PC-3 (cell line): Measurements from ENCODE around the gene NEFH. TPM values are rescaled to one million over a fixed set of nuclear protein-coding genes. Genes with fewer than 3 reads are reported as not detected.

ENCODE experiments used
- ATAC-seq: fragments of 200-7000 bp; cut with Tn5 transposase; 2 replicates; pipeline ENCODE4 v1.9.1; 2020; ENCODE audit warnings: mild to moderate bottlenecking, moderate library complexity
- BruUV-seq: library from RNA; stranded (reverse); fragments of 400-500 nt; replicated peaks from 2 replicates; lab custom pipeline; 2021; lab: Mats Ljungman, UMichigan
- CTCF ChIA-PET: fragments of 300-600 bp; sonication (Branson Sonifier 250); formaldehyde crosslinking; loops from one replicate; lab custom pipeline; 2022; ENCODE audit warnings: antibody characterized with exemption; lab: Charles Lee
- POLR2A ChIA-PET: fragments of 300-600 bp; sonication (Branson Sonifier 250); formaldehyde crosslinking; loops from one replicate; lab custom pipeline; 2022; ENCODE audit warnings: antibody characterized with exemption; ENCODE audit not compliant: unreplicated experiment; lab: Charles Lee
- DNase-seq: peaks from one replicate; pipeline ENCODE4 v3.0.0-alpha.2; 2015
- H2AFZ ChIP-seq: fragments of 300-600 bp; sonication (generic); 2 replicates; pipeline ENCODE4 v1.6.0; 2016; ENCODE audit warnings: antibody characterized with exemption, low read length
- H3F3A ChIP-seq: fragments of 300-600 bp; sonication (generic); one replicate; pipeline ENCODE4 v1.6.0; 2017; ENCODE audit warnings: antibody characterized with exemption, low read length, control low read depth, mild to moderate bottlenecking; ENCODE audit not compliant: unreplicated experiment
- H3K27ac ChIP-seq: fragments of 300-600 bp; sonication (generic); 2 replicates; pipeline ENCODE4 v1.5.1; 2016; ENCODE audit warnings: mild to moderate bottlenecking, low read length
- H3K27me3 ChIP-seq: fragments of 300-600 bp; sonication (generic); 2 replicates; pipeline ENCODE4 v1.6.1; 2016; ENCODE audit warnings: low read length, mixed read lengths
- H3K36me3 ChIP-seq: fragments of 300-600 bp; sonication (generic); 2 replicates; pipeline ENCODE4 v1.6.1; 2016; ENCODE audit warnings: low read depth, mixed run types, low read length, mixed read lengths
- H3K4me1 ChIP-seq: fragments of 300-600 bp; sonication (generic); 2 replicates; pipeline ENCODE4 v1.5.1; 2016; ENCODE audit warnings: low read length; ENCODE audit not compliant: insufficient read depth
- H3K4me2 ChIP-seq: fragments of 300-600 bp; sonication (generic); 2 replicates; pipeline ENCODE4 v1.6.0; 2016; ENCODE audit warnings: low read length
- H3K4me3 ChIP-seq: fragments of 300-600 bp; sonication (generic); 2 replicates; pipeline ENCODE4 v1.5.1; 2016; ENCODE audit warnings: mild to moderate bottlenecking, low read length, mixed read lengths
- H3K79me2 ChIP-seq: fragments of 300-600 bp; sonication (generic); 2 replicates; pipeline ENCODE4 v1.6.1; 2017; ENCODE audit warnings: low read length, mixed read lengths
- H3K9ac ChIP-seq: fragments of 300-600 bp; sonication (generic); 2 replicates; pipeline ENCODE4 v1.6.0; 2016; ENCODE audit warnings: mild to moderate bottlenecking, low read length
- H3K9me2 ChIP-seq: fragments of 300-600 bp; sonication (generic); replicated peaks from 2 replicates; pipeline ENCODE4 v1.6.1; 2016; ENCODE audit warnings: mixed run types, low read length, mixed read lengths
- H3K9me3 ChIP-seq: fragments of 300-600 bp; sonication (generic); 2 replicates; pipeline ENCODE4 v1.6.1; 2016; ENCODE audit warnings: low read length, mixed read lengths
- H4K20me1 ChIP-seq: fragments of 300-600 bp; sonication (generic); 2 replicates; pipeline ENCODE4 v1.6.1; 2016; ENCODE audit warnings: low read length, mixed read lengths
- EZH2 ChIP-seq: fragments of 300-600 bp; sonication (generic); IDR thresholded peaks from one replicate; pipeline ENCODE4 v1.6.1; 2017; ENCODE audit warnings: antibody characterized with exemption, mild to moderate bottlenecking, low read length; ENCODE audit not compliant: unreplicated experiment
- EZH2phosphoT487 ChIP-seq: fragments of 300-600 bp; sonication (generic); IDR thresholded peaks from 2 replicates; pipeline ENCODE4 v1.6.1; 2018; ENCODE audit warnings: mild to moderate bottlenecking, antibody characterized with exemption, low read length, borderline replicate concordance
- intact Hi-C: fragments of 100-400 bp; cut with micrococcal nuclease; formaldehyde crosslinking; loops from 2 replicates; pipeline ENCODE4 v1.9.0; 2023
- total RNA-seq: library from RNA; depleted of rRNA; stranded (reverse); fragments of >200 nt; gene quantifications from 2 replicates; pipeline ENCODE4 v1.2.3, GENCODE V29; 2014
- TF ChIP-seq, protein P1 (sequence below): fragments of 300-600 bp; sonication (generic); conservative IDR thresholded peaks from 2 replicates; pipeline ENCODE4 v1.5.1; 2017; ENCODE audit warnings: antibody characterized with exemption, low read depth, mild to moderate bottlenecking, low read length

The NEFH gene
- total RNA-seq, 1 experiment from 2014 or later: not detected

DNA sequence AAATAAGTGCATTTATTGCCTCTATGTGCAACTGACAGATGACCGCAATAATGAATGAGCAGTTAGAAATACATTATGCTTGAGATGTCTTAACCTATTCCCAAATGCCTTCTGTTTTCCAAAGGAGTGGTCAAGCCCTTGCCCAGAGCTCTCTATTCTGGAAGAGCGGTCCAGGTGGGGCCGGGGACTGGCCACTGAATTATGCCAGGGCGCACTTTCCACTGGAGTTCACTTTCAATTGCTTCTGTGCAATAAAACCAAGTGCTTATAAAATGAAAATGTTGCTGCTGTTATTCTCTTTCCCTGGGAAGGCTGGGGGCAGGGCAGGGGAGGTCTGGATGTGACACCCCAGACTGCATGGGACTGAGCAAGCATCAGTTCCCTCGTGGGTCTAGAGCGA, 11.0 kb downstream of the NEFH start:
- ChIA-PET CTCF (no interaction called here), POLR2A (no interaction called here)
- intact Hi-C loops: no loop called here
- Histone ChIP-seq H3K27me3 (no peaks in the 10 kb centered on the region), H2AFZ (no peak overlapping the region), H3F3A (no peaks in the 10 kb centered on the region), H3K27ac (no peak overlapping the region), H3K36me3 (peaks cover 3% of the 10 kb centered on the region; the same call in 1 of the 2 replicates), H3K4me2 (no peak overlapping the region), H3K9ac (no peak overlapping the region), H4K20me1 (no peaks in the 10 kb centered on the region), H3K4me1 (no peaks in the 10 kb centered on the region), H3K9me3 (no peaks in the 10 kb centered on the region), H3K4me3 (no peak overlapping the region), H3K9me2 (no peaks in the 10 kb centered on the region), H3K79me2 (no peaks in the 10 kb centered on the region)
- TF ChIP-seq EZH2: no peak
- TF ChIP-seq, protein P1, sequence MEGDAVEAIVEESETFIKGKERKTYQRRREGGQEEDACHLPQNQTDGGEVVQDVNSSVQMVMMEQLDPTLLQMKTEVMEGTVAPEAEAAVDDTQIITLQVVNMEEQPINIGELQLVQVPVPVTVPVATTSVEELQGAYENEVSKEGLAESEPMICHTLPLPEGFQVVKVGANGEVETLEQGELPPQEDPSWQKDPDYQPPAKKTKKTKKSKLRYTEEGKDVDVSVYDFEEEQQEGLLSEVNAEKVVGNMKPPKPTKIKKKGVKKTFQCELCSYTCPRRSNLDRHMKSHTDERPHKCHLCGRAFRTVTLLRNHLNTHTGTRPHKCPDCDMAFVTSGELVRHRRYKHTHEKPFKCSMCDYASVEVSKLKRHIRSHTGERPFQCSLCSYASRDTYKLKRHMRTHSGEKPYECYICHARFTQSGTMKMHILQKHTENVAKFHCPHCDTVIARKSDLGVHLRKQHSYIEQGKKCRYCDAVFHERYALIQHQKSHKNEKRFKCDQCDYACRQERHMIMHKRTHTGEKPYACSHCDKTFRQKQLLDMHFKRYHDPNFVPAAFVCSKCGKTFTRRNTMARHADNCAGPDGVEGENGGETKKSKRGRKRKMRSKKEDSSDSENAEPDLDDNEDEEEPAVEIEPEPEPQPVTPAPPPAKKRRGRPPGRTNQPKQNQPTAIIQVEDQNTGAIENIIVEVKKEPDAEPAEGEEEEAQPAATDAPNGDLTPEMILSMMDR: no peak
- BruUV-seq: no TSS peak
- no peak for ATAC-seq
- no peak for DNase-seq

DNA sequence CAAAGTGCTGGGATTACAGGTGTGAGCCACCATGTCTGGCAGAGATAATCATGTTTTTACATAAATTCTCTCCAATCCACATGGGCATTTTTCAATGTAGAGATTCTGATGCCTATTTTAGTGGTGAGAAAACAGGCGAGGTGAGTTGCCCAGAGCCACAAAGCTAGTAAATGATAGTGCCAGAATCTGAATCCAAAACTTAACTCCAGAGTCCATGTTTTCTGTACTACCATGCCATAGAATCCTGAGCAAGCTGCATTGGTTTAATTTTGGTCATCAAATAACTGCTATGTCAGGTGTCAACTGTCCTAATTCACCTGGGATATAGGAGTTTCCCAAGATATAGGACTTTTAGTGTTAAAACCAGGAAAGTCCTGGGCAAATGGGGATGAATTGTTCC, 13.6 kb downstream of the NEFH start:
- Histone ChIP-seq H3K27me3 (no peaks in the 10 kb centered on the region), H3K4me3 (no peak overlapping the region), H3K79me2 (no peaks in the 10 kb centered on the region), H3F3A (no peaks in the 10 kb centered on the region), H3K9ac (no peak overlapping the region), H3K9me3 (no peaks in the 10 kb centered on the region), H3K4me2 (no peak overlapping the region), H3K4me1 (no peaks in the 10 kb centered on the region), H3K27ac (no peak overlapping the region), H3K36me3 (peaks cover 3% of the 10 kb centered on the region; the same call in 1 of the 2 replicates), H2AFZ (no peak overlapping the region), H3K9me2 (no peaks in the 10 kb centered on the region), H4K20me1 (no peaks in the 10 kb centered on the region)
- no peak for DNase-seq
- BruUV-seq: no TSS peak
- TF ChIP-seq EZH2phosphoT487 (no peak), EZH2 (no peak)
- TF ChIP-seq, protein P1: no peak
- no peak for ATAC-seq
- CTCF ChIA-PET: no interaction called here
- POLR2A ChIA-PET: no interaction called here
- intact Hi-C loops: no loop called here

DNA sequence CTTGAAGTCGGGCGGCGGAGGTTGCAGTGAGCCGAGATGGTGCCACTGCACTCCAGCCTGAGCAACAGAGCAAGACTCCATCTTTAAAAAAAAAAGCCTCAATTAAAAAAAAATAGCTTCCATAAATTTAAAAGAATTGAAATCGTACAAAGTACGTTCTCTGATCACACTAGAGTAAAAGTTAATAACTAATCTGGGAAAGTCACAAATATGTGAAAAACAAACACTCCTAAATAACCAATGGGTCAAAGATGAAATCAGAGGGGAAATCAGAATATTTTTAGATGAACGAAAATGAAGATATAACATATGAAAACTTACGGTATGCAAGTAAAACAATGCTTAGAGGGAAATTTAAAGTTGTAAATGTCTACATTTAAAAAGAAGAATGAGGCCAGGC, 19.8 kb downstream of the NEFH start:
- BruUV-seq: no TSS peak
- H4K20me1 ChIP-seq: no peaks in the 10 kb centered on the region
- ATAC-seq (no peak), DNase-seq (no peak)
- H2AFZ ChIP-seq: no peak overlapping the region
- intact Hi-C loops: no loop called here
- no peak for TF ChIP-seq EZH2
- no peak for TF ChIP-seq EZH2phosphoT487
- TF ChIP-seq, protein P1: no peak
- no peak overlapping the region for H3K4me3 ChIP-seq
- no peak overlapping the region for H3K9ac ChIP-seq
- H3K4me1 ChIP-seq: no peaks in the 10 kb centered on the region
- no peak overlapping the region for H3K4me2 ChIP-seq
- no peaks in the 10 kb centered on the region for H3K27me3 ChIP-seq
- H3K27ac ChIP-seq: no peak overlapping the region
- H3K9me3 ChIP-seq: no peaks in the 10 kb centered on the region
- no peaks in the 10 kb centered on the region for H3F3A ChIP-seq
- CTCF ChIA-PET: no interaction called here
- no peaks in the 10 kb centered on the region for H3K9me2 ChIP-seq
- POLR2A ChIA-PET: no interaction called here
- no peaks in the 10 kb centered on the region for H3K79me2 ChIP-seq
- peaks cover 2% of the 10 kb centered on the region; the same call in 1 of the 2 replicates for H3K36me3 ChIP-seq
